GM21526 (cell line): Measurements from ENCODE around the gene HLA-DMB.
A peak's percentile ranks its signal among the peaks of the same experiment; 100 is the strongest.
"Not testable (repeated sequence)": the region's sequence is repeated elsewhere in the genome, so short reads cannot be mapped to it uniquely, and the experiment has no call there.

ENCODE experiments used
- ATAC-seq: cut with Tn5 transposase; IDR thresholded peaks from one replicate; pipeline ENCODE4 v1.9.1; 2021; ENCODE audit warnings: moderate library complexity; ENCODE audit not compliant: unreplicated experiment, low FRiP score

The HLA-DMB gene

DNA sequence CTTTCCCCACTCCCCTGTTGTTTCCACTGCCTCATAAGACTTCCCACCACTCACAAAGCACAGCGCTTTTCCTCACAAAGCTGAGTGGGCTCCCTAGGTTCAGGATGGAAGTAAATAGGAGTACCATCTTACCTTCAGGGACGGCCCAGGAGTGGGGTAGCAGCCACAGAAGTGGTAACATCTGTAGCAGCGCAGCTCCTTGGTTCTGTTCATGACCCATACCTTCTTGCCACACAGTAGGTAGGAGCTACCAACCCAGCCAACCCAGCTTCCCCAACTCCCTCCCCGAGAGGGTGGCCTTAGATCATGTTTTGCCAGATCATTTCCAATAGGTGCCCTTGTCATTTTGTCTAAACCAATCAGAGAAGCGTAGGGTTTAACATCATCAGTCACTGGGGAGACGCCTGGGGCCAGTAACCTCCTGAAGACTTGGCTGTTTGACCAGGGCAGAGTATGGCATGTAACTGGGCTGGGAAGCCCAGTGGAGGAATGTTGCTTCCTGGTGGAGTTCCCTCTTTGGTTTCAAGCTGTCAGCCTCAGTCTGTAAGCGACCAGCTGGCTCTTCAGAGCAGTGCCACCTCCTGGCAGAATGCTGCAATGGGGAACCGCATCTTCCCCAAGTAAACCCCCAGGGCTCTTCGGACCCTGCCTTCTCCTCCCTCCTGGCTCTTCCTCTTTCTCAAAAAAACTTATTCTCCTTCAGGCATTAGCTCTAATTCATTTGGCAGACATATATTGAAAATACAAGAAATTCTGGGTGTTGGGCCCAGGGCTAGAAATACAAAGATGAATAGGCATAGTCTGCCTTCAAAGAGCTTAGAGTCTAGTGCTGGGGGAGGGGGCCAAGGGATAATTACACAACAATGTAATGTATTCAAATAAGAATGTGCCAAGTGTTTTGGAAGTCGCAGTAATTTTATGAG is 12.2 kb upstream of the HLA-DMB start, which contains the start of gene HLA-DMA:
TSS of gene HLA-DMA (minus strand) at position 281 of the 923 bp plus-strand sequence. CDS start at position 220, 61 bp downstream.
- peak; percentile 68 for ATAC-seq

DNA sequence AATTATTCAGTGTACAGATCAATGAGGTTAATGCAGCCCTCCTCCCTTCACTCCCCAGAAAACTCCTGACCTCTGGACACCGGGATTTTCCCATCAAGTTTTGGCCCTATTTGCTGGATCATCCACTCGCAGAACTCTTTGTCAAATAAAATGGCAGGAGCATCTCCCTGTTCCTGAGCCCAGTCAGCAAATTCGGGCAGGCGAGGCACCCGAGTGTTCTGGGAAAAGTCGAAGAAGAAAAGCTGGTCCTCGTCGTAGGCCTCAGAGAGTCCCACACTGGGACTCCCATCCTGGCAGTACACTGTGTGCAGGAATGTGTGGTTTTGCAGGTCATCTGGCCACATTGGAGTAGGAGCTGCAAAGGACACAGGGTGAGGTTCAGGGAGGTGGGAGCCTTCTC is 9.6 kb upstream of the HLA-DMB start:
- no peak for ATAC-seq

- no peak for ATAC-seq
Measured at GRCh38 chr6:32950010-32950409, 9.2 kb upstream of the HLA-DMB start.

GRCh38 chr6:32949113-32949512 is 8.3 kb upstream of the HLA-DMB start:
- ATAC-seq: no peak

GRCh38 chr6:32947552-32948465 is 7.0 kb upstream of the HLA-DMB start:
- ATAC-seq: no peak

DNA sequence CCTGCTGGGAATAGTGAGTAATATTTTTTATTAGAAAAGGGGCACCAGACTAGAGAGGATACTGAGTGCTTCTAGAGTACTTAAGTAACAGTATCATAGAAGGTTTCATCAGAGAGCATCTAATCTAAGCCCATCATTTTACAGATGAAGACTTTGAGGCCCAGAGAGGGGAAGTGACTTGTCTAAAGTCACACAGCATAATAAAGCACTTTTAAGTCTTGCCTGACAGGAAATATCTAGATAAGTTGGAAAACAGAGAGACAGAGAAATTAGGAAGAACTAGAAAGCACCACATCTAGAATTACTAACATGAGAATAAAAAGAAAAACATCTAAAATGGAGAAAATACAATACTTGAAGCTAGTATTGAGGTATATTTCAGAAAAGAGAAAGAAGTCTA is 6.1 kb upstream of the HLA-DMB start:
- ATAC-seq: no peak

DNA sequence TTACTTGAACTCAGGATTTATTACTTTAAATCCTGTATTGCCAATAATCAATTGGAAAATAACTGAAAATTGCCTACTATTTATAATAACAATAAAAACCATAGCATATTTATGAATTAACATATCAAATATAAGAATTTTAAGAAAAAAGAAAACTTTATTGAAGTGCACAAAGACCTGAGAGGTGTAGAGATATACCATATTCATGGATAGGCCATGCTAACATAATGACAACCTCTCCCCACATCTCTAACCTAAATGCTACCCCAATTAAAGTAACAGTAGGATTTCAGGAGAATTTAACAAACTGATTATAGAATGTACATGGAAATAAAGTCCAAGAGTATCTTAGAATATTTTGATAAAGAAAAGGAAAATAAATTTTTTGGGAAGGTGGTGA is 5.1 kb upstream of the HLA-DMB start:
- no peak for ATAC-seq

GRCh38 chr6:32945108-32945760 is 4.4 kb upstream of the HLA-DMB start:
- ATAC-seq: no peak

- ATAC-seq: peak; percentile 39
Measured at GRCh38 chr6:32943864-32944649, 3.2 kb upstream of the HLA-DMB start.

DNA sequence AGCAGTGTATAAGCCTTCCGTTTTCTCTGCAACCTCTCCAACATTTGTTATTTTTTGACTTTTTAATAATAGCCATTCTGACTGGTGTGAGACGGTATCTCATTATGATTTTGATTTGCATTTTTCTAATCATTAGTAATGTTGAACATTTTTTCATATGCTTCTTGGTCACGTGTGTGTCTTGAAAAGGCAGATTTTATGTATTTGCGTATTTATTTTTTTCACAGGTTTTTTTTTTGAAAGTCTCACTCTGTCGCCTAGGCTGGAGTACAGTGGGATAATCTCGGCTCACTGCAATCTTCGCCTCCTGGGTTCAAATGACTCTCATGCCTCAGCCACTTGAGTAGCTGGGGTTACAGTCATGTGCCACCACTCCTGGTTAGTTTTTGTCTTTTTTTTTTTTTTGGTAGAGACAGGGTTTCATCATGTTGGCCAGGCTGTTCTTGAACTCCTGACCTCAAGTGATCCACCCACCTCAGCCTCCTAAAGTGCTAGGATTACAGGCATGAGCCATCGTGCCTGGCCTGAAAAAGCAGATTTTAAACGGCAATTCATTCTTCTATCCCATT is 1.8 kb upstream of the HLA-DMB start:
- ATAC-seq: not testable (repeated sequence)

GRCh38 chr6:32941214-32941768 is 463 bp upstream of the HLA-DMB start:
- peak; percentile 47 for ATAC-seq

DNA sequence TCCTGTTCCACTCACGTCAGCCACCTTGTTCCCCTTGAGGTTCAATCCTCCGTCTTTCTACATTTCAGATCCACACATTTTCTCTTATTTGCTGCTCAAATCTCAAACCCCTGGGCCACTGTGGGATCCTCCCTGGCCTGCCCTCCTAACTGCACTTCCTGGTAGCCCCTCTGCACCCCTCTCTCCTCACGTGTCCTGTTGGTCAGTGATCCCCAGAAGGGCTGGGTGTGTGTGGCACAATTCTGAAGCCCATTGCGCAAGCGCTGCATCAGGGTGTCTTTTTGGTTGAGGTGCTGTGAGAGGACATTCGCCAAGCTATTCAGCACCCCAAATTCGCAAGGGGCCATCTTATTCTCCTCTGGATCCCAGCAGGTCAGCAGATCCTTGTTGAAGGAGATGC is 2.3 kb downstream of the HLA-DMB start:
- no peak for ATAC-seq

- ATAC-seq: no peak
Measured at GRCh38 chr6:32937230-32937633, 3.6 kb downstream of the HLA-DMB start.

DNA sequence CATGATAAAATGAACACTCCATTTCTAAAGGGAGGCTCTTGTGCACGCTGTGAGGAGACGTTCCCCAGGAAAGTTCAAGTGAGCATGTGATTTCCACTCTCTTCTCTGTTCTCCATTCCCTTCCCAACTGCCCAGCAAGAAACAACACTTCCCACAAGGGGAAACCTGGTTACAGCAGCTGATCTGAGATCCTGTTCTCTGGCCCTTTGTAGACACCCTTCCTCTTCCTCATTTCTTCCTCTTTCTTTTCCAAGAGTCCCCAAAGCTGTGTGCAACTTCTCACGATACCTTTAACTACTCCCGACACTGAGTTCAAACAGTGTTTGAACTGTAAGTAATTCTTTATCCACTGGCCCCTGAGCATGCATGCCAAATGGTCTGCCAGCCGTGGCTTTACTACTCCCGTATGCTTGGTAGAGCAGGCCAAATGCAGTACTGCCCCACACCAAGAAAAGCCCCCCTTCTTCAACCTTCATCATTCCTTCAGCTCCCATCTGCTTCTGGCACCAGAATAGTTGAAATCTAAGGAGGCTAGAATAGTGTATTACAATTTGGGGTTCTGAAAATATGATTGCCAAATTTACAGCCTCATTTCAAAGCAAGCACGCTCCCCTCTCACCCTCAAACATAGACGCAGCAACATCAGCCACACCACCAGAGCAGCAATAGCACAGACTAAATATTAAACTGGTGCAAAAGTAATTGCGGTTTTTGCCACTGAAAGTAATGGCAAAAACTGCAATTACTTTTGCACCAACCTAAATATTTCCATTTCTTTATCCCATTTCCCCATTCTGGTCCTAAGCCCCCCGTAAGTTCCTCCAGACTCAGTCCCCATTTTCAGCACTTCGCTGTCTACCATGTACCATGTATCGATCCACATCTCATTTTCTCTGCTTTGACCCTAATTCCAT is 4.3 kb downstream of the HLA-DMB start:
- ATAC-seq: no peak

DNA sequence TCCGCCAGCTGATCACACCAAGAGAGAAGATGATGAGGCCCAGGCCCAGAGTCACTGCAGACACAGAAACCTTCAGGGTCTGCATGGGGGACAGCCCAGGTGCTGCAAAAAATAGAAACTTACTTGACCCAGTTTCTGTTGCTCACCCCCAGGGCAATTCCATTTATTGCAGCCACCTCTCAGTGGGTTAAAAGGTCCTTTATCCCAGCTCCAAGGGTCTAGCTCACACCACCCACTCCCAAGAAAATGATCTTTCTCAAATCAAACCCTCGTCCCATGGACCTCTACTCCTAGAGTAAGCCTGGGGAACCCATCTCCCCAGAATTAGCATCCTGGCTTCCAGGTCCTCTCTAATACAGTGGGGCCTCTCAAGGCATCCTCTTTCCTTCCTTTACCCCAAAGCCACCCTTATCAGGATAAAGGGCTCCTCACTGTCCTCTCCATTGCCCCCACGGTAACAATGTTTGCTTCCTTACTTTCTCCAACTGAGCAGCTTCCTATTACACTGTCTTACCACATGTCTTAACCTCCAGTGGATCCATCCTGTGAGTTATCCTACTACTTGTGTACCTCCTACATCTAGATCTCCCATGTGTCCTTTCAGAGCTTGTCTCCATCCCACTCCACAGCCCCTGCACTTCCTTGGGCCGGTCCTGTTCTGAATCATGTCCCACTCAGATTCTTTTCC is 5.1 kb downstream of the HLA-DMB start:
- ATAC-seq: no peak

DNA sequence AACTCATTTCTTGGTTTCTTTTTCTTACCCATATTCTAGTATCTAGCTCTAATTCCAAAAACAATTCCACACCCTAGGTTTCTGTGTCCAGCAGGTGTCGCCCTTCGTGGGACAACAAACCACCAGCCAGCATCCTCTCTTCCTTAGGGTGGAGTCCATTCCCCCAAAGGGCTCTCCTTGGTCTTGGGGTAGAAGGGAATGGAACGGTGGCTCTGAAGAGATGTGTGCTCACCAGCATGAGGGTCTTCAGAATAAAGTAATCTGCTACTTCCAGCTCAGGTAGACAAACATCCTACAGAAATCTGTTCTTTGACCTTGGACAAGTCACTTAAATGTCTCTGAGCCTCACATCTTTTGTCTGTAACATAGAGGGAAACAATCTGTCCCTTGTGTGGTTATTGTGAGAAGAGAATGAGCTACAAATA is 7.2 kb downstream of the HLA-DMB start:
- ATAC-seq: no peak

DNA sequence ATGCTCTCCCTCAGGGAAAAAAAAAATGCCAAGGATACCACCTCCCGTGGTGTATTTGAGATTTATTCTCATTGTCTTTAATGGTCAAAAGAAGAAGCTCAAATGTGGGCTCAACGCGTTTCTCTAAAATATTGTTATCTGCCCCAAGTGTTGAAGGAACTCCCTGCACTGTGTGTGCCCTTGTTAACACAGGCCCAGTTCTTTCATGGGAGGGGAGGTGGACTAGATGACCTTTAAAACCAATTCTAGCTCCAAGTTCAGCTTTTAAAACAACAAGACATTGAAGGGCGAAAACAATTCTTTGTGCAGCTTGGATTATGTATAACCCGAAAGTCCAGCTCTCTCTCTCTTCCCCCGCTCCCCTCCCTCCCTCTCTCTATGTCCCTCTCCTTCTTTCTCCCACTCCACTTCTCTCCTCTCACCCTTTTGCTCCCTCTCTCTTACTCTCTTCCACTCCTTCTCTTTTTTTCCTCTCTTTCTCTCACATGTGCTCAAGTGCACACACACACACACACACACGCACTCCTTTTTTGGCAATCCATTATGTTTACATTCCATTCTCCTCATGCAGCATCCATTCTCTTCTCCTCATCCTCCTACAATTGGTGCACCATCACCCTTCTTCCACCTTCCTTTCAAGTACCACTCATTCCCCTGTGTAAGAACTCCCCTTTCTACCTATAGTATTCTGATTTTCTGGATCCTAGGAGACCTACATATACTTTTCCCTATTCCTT is 8.5 kb downstream of the HLA-DMB start:
- ATAC-seq: no peak
